ENCODE results near the gene PCDH9. TPM values are rescaled to one million over a fixed set of nuclear protein-coding genes. Genes with fewer than 3 reads are reported as not detected.

The PCDH9 gene
- total and polyA plus RNA-seq, 2 of the 13 experiments (the other 11 are each of a cell fraction or from before 2014, with no cell fraction given), result 0.09 TPM; not detected in 1

Small RNA genes within 50 kb of the gene (small RNA-seq; reads per million reads assigned to genes)
- gene RNU7-87P (ENCODE audit: insufficient read depth in 2 of 3, insufficient read length in 3 of 3, low read depth in 2 of 3, low replicate concordance in 1 of 3), result 0 reads per million in 3 experiments
